Ecto neural progenitor cell (in vitro differentiated cells): ENCODE measurements around the gene ZNF700.
"Not testable (repeated sequence)": the region's sequence is repeated elsewhere in the genome, so short reads cannot be mapped to it uniquely, and the experiment has no call there.

ENCODE experiments used
- DNase-seq: peaks from one replicate; pipeline ENCODE4 v3.0.0-alpha.2; 2018; ENCODE audit warnings: low spot score

Gene ZNF700

DNA sequence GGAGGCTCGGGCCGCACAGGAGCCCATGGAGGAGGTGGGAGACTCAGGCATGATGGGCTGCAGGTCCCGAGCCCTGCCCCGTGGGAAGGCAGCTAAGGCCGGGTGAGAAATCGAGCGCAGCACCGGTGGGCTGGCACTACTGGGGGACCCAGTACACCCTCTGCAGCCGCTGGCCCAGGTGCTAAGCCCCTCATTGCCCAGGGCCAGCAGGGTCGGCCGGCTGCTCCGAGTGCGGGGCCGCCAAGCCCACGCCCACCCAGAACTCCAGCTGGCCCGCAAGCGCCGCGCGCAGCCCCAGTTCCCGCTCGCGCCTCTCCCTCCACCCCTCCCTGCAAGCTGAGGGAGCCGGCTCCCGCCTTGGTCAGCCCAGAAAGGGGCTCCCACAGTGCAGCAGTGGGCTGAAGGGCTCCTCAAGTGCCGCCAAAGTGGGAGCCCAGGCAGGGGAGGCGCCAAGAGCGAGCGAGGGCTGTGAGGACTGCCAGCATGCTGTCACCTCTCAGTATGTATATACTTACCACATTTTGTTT is 16.5 kb downstream of the ZNF700 start:
- DNase-seq: not testable (repeated sequence)

GRCh38 chr19:11942008-11942842 is 17.3 kb downstream of the ZNF700 start:
- DNase-seq: no peak

- no peak for DNase-seq
Measured at GRCh38 chr19:11942843-11943108, 17.9 kb downstream of the ZNF700 start.

- DNase-seq: no peak
Measured at GRCh38 chr19:11944656-11945055, 19.7 kb downstream of the ZNF700 start.

- DNase-seq: no peak
Measured at GRCh38 chr19:11948646-11949045, 23.7 kb downstream of the ZNF700 start.

DNA sequence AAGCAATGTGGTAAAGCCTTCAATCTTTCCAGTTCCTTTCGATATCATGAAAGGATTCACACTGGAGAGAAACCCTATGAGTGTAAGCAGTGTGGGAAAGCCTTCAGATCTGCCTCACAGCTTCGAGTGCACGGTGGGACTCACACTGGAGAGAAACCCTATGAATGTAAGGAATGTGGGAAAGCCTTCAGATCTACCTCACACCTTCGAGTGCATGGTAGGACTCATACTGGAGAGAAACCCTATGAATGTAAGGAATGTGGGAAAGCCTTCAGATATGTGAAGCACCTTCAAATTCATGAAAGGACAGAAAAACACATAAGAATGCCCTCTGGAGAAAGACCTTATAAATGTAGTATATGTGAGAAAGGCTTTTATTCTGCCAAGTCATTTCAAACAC is 24.3 kb downstream of the ZNF700 start:
- DNase-seq: no peak

DNA sequence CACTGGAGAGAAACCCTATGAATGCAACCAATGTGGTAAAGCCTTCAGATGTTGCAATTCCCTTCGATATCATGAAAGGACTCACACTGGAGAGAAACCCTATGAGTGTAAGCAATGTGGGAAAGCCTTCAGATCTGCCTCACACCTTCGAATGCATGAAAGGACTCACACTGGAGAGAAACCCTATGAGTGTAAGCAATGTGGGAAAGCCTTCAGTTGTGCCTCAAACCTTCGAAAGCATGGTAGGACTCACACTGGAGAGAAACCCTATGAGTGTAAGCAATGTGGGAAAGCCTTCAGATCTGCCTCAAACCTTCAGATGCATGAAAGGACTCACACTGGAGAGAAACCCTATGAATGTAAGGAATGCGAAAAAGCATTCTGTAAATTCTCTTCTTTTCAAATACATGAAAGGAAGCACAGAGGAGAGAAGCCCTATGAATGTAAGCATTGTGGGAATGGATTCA is 24.7 kb downstream of the ZNF700 start:
- not testable (repeated sequence) for DNase-seq

- no peak for DNase-seq
Measured at GRCh38 chr19:11950312-11950711, 25.4 kb downstream of the ZNF700 start.

GRCh38 chr19:11963566-11964355 is 38.9 kb downstream of the ZNF700 start:
- DNase-seq: peak; percentile 75

- DNase-seq: no peak
Measured at GRCh38 chr19:11964496-11964857, 39.6 kb downstream of the ZNF700 start.

DNA sequence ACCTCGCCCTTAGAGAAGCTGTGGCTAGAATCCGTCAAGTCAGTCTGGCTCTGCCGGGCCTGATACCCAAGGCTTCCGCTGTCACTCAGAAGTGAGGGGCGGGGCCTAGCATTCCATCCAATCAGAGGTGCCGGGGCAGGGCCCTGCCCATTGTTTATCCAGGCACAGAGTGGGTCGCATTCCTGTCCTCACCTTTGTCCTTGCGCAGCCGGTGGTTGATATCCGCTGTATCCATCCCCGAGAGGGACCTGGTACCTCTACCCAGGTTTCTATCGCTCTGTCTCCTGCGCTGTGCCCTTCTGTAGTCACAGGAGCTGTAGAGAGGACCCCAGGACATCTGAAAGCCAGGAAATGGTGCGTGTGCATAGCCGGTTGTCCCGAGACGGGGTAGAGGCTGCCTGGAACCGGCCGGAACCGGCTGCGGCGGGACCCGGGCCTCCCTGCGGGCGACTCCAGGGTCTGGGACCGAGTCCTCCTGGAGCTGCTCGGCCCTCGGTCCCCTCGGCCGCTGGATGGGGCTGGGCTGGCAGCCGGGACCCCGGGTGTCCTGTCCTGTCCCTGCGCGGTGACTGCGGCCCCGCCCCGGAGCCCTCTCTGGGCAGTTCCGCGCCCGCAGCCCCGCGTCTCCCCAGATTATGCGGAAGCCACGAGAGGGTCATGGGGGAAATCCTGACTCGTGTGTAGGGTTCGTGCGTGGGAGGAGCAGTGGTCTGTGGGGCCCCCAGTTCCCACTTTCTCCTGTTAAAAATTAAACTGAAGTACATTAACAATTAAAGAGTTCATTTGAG is 40.1 kb downstream of the ZNF700 start, which contains the start of gene ZNF763:
Gene ZNF763, plus strand, starts transcription at position 183 of the 788 bp plus-strand sequence. Its CDS starts 169 bp downstream, at position 352.
- DNase-seq: peak; percentile 94

GRCh38 chr19:11970174-11970573 is 45.3 kb downstream of the ZNF700 start:
- no peak for DNase-seq

GRCh38 chr19:11971041-11971440 is 46.1 kb downstream of the ZNF700 start:
- no peak for DNase-seq

DNA sequence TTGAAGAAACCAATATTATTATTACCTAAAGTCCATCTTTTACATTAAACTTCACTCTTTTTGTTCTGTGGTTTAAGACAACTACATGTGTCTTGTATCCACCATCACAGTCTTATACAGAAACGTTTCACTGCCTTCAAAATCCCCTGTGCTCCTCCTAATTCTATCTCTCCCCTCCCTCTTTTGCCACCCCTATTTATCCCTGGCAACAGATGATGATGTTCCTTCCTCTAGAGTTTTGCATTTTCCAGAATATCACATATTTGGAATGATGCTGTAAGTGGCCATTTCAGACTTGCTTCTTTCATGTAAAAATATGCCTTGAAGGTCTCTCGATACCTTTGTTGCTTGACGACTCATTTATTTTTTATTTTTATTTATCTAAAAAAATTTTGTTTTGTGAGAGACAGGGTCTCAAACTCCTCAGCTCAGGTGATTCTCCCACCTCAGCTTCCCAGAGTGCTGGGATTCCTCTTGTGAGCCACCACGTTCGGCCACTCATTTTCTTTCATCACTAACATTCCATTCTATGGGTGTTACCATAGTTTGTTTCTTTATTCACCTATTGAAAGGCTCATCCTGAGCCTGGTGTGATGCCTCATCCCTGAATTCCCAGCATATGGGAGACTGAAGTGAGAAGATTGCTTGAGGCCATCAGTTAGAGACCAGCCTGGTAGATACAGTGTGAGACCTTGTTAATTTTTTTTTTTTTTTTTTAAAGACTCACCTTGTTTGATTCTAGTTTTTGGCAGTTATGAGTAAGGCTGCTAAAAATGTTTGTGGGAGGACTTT is 48.3 kb downstream of the ZNF700 start:
- DNase-seq: no peak

DNA sequence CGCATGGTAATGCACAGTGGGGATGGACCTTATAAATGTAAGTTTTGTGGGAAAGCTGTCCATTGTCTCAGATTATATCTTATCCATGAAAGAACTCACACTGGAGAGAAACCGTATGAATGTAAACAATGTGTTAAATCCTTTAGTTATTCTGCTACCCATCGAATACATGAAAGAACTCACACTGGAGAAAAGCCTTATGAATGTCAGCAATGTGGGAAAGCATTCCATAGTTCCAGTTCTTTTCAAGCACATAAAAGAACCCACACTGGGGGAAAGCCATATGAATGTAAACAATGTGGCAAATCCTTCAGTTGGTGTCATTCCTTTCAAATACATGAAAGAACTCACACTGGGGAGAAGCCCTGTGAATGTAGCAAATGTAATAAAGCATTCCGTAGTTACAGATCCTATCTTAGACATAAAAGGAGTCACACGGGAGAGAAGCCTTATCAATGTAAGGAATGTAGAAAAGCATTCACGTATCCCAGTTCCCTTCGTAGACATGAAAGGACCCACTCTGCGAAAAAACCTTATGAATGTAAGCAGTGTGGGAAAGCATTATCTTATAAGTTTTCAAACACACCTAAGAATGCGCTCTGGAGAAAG is 53.7 kb downstream of the ZNF700 start:
- no peak for DNase-seq

- no peak for DNase-seq
Measured at GRCh38 chr19:11979527-11979926, 54.6 kb downstream of the ZNF700 start.

- DNase-seq: no peak
Measured at GRCh38 chr19:11982526-11982925, 57.6 kb downstream of the ZNF700 start.

- no peak for DNase-seq
Measured at GRCh38 chr19:11984986-11985385, 60.1 kb downstream of the ZNF700 start.

DNA sequence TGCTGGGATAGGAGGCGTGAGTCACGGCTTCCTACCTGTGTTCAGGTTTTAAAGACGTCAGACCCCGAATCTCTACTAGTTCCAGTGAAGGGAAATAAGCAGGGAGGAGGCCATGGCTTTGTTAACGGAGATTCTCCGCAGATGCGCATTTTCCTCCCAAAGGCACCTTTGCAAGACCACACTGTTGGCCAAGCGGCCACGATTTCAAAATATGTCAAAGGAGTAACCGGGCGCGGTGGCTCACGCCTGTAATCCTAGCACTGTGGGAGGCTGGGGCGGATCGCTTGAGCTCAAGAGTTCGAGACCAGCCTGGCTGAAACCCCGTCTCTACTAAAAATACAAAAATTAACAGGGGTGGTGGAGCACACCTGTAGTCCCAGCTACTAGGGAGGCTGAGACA is 61.8 kb downstream of the ZNF700 start:
- no peak for DNase-seq

GRCh38 chr19:11987405-11988281 is 62.7 kb downstream of the ZNF700 start:
- peak; percentile 95 for DNase-seq
